Brain microvascular endothelial cell (primary cell): Measurements from ENCODE around the gene KAZN.

Source experiments
- DNase-seq: peaks from one replicate; pipeline ENCODE4 v3.0.0-alpha.2; 2020
- H3K27ac ChIP-seq: fragments of 250-450 bp; sonication (Bioruptor Pico); 2 replicates; pipeline ENCODE4 v1.5.1; 2020; ENCODE audit warnings: mild to moderate bottlenecking, moderate library complexity
- H3K27me3 ChIP-seq: fragments of 250-450 bp; sonication (Bioruptor Pico); replicated peaks from 2 replicates; pipeline ENCODE4 v1.5.1; 2020; ENCODE audit warnings: mild to moderate bottlenecking
- H3K36me3 ChIP-seq: fragments of 250-450 bp; sonication (Bioruptor Pico); replicated peaks from 2 replicates; pipeline ENCODE4 v1.5.1; 2020; ENCODE audit warnings: mild to moderate bottlenecking
- H3K4me3 ChIP-seq: 2 replicates; pipeline ENCODE4 v1.5.1; 2011; ENCODE audit warnings: low read depth, mild to moderate bottlenecking, control low read depth, low read length, moderate library complexity
- in situ Hi-C: cut with HindIII; loops from 2 replicates; pipeline ENCODE4 v1.10.0; 2017; ENCODE audit warnings: low sequenced_read_pairs, low pct_ligation_motif_present
- TF ChIP-seq, protein P1 (sequence below): IDR thresholded peaks from 2 replicates; pipeline ENCODE4 v1.5.1; 2011; ENCODE audit warnings: low read depth, mild to moderate bottlenecking, moderate library complexity, low read length, control low read depth, inconsistent platforms; ENCODE audit errors: missing control alignments

KAZN gene

DNA sequence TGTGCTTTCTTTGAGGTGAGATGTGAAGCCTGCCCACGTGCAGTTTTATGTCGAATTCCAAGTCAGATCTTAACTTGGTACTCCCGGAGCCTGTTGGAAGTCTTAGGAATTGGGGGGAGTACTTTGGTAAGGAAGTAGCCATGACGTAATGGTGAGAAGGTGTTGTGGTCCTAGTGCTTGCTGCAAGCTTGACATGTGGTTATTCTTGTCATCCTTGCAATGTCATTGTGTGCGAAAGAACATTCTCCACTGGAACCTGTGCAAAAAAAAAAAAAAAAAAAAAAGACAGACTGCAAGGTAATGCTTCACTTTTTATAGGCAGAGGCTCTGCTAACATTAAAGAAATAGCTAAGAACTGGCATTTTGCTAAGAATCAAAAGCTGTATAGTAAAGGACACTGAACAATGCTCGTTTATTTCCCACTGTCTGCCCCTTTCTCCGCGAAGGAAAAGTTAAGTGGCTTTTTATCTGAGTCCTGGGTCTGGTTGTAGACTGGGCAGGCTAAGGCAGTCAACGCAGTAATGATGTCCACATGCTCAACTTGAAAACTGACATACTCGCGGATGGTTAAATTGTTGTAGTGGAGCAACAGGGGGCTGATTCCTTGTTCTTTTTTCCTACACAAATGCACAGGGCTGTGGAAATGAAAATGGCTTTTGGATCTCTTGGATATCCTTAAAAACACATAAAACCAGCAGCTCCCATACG, 2.1 kb downstream of the KAZN start:
- DNase-seq, result no peak
- TF ChIP-seq, protein P1, sequence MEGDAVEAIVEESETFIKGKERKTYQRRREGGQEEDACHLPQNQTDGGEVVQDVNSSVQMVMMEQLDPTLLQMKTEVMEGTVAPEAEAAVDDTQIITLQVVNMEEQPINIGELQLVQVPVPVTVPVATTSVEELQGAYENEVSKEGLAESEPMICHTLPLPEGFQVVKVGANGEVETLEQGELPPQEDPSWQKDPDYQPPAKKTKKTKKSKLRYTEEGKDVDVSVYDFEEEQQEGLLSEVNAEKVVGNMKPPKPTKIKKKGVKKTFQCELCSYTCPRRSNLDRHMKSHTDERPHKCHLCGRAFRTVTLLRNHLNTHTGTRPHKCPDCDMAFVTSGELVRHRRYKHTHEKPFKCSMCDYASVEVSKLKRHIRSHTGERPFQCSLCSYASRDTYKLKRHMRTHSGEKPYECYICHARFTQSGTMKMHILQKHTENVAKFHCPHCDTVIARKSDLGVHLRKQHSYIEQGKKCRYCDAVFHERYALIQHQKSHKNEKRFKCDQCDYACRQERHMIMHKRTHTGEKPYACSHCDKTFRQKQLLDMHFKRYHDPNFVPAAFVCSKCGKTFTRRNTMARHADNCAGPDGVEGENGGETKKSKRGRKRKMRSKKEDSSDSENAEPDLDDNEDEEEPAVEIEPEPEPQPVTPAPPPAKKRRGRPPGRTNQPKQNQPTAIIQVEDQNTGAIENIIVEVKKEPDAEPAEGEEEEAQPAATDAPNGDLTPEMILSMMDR, result no peak
- peaks cover 32% of the 10 kb centered on the region for H3K27me3 ChIP-seq

DNA sequence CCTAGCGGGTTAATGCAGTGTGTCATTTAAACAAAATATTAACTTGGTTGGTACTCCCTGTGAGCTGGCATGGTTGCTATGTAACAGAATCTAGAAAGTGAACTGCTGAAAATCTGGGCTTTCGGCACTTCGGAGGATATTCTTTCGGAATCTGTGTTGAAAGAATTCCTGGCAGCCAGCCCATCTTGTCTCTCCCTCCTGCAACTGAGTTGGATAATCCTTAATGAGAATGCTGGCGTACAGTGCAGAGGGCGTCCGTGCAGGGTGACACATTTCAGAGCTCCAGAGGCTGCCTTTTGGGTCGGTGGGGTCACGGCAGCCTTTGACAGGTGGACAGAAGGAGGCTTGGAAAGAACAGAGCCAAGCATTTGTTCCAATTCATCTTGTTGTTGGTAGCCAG, 3.7 kb downstream of the KAZN start:
- Histone ChIP-seq H3K27ac (no peak overlapping the region), H3K4me3 (no peak overlapping the region), H3K27me3 (peaks cover 30% of the 10 kb centered on the region), H3K36me3 (no peaks in the 10 kb centered on the region)
- no peak for DNase-seq
- in situ Hi-C loops, result no loop called here
- TF ChIP-seq, protein P1, result no peak

More for the DNA sequence above, 2.1 kb downstream of the KAZN start:
- Histone ChIP-seq H3K36me3 (no peaks in the 10 kb centered on the region), H3K27ac (no peak overlapping the region), H3K4me3 (no peak overlapping the region)
- in situ Hi-C loops, result no loop called here

DNA sequence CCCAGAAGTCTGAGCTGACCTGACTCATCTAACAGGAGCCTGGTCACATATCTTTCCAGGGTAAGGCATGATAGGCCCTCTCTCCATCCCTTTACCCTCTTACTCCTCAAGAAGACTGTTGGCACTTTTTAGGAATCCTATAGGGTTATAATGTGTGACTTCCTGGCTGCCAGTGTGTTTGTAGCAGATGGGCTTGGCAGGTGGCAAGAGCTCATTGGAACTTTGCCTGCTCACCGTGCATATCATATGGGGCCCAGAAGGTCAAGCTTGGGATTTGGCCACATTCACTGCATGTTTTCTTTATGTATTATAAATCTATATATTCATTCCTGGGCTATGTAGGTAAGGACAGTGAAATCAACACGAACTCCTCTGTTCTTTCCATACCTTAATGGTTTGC, 5.2 kb downstream of the KAZN start:
- in situ Hi-C loops, result no loop called here
- Histone ChIP-seq H3K27ac (no peak overlapping the region), H3K27me3 (peaks cover 18% of the 10 kb centered on the region), H3K36me3 (no peaks in the 10 kb centered on the region), H3K4me3 (no peak overlapping the region)
- TF ChIP-seq, protein P1, result no peak
- DNase-seq, result no peak

- in situ Hi-C loops, result no loop called here
- DNase-seq, result no peak
- Histone ChIP-seq H3K4me3 (no peak overlapping the region), H3K27me3 (peaks cover 10% of the 10 kb centered on the region), H3K27ac (no peak overlapping the region), H3K36me3 (no peaks in the 10 kb centered on the region)
- TF ChIP-seq, protein P1, result no peak
Observed at GRCh38 chr1:14604414-14604813, 5.9 kb downstream of the KAZN start.

DNA sequence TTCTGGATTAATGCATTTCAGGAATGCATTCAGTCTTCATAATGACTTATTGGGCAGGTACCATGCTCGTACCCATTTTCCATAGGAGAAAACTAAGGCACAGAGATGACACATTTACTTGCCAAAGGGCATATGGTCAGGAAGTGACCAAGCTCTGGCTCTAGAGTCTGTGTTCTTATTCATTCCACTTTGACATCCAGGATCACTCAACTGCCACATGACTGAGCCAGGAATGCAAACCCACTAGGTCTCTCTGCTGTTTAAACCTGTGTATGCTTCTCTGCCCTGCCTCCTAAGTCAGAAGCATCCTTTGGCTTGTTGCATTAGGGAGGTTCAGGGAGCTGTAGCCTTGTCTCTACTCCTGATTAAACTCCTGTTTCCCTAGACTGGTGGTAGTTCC, 7.5 kb downstream of the KAZN start:
- TF ChIP-seq, protein P1, result no peak
- H3K27ac ChIP-seq, result no peak overlapping the region
- H3K4me3 ChIP-seq, result no peak overlapping the region
- no peaks in the 10 kb centered on the region for H3K36me3 ChIP-seq
- DNase-seq, result no peak
- in situ Hi-C loops, result no loop called here
- no peaks in the 10 kb centered on the region for H3K27me3 ChIP-seq

- no peak for DNase-seq
- Histone ChIP-seq H3K4me3 (no peak overlapping the region), H3K36me3 (no peaks in the 10 kb centered on the region), H3K27ac (no peak overlapping the region), H3K27me3 (no peaks in the 10 kb centered on the region)
- TF ChIP-seq, protein P1, result no peak
- in situ Hi-C loops, result no loop called here
Observed at GRCh38 chr1:14606632-14607031, 8.1 kb downstream of the KAZN start.
